GM10847 (cell line): ENCODE data around the gene RREB1.

Experiments
- POLR2A ChIP-seq: IDR thresholded peaks from 2 replicates; pipeline ENCODE4 v1.6.1; 2011; ENCODE audit not compliant: insufficient read length; ENCODE audit errors: extremely low read depth

The RREB1 gene

GRCh38 chr6:7267071-7267465, 159.3 kb downstream of the RREB1 start:
- TF ChIP-seq POLR2A = no peak

- TF ChIP-seq POLR2A = no peak
Measured at GRCh38 chr6:7267466-7268091, 159.8 kb downstream of the RREB1 start.

GRCh38 chr6:7268362-7268761, 160.6 kb downstream of the RREB1 start:
- no peak for TF ChIP-seq POLR2A

GRCh38 chr6:7268816-7269555, 161.2 kb downstream of the RREB1 start:
- no peak for TF ChIP-seq POLR2A

- TF ChIP-seq POLR2A = no peak
Measured at GRCh38 chr6:7269816-7270215, 162.1 kb downstream of the RREB1 start.

GRCh38 chr6:7270320-7271204, 162.8 kb downstream of the RREB1 start:
- no peak for TF ChIP-seq POLR2A

GRCh38 chr6:7271205-7271534, 163.4 kb downstream of the RREB1 start:
- no peak for TF ChIP-seq POLR2A

- no peak for TF ChIP-seq POLR2A
Measured at GRCh38 chr6:7273709-7274108, 165.9 kb downstream of the RREB1 start.

- TF ChIP-seq POLR2A = no peak
Measured at GRCh38 chr6:7276199-7276524, 168.4 kb downstream of the RREB1 start.

- no peak for TF ChIP-seq POLR2A
Measured at GRCh38 chr6:7282097-7282906, 174.5 kb downstream of the RREB1 start.

- TF ChIP-seq POLR2A = no peak
Measured at GRCh38 chr6:7283676-7284075, 175.9 kb downstream of the RREB1 start.

- TF ChIP-seq POLR2A = no peak
Measured at GRCh38 chr6:7285416-7285815, 177.7 kb downstream of the RREB1 start.

GRCh38 chr6:7290079-7290478, 182.3 kb downstream of the RREB1 start:
- TF ChIP-seq POLR2A = no peak

GRCh38 chr6:7292596-7293255, 185.0 kb downstream of the RREB1 start:
- no peak for TF ChIP-seq POLR2A

GRCh38 chr6:7295916-7296315, 188.2 kb downstream of the RREB1 start:
- TF ChIP-seq POLR2A = no peak

GRCh38 chr6:7296602-7297001, 188.8 kb downstream of the RREB1 start:
- no peak for TF ChIP-seq POLR2A
